IPS-NIHi7 (cell line): ENCODE results near the gene ADAMTS17.
A peak's percentile ranks its signal among the peaks of the same experiment; 100 is the strongest.

Experiments used
- DNase-seq: peaks from one replicate; pipeline ENCODE4 v3.0.0; 2012; ENCODE audit warnings: mixed read lengths; ENCODE audit errors: extremely low spot score

The ADAMTS17 gene

DNA sequence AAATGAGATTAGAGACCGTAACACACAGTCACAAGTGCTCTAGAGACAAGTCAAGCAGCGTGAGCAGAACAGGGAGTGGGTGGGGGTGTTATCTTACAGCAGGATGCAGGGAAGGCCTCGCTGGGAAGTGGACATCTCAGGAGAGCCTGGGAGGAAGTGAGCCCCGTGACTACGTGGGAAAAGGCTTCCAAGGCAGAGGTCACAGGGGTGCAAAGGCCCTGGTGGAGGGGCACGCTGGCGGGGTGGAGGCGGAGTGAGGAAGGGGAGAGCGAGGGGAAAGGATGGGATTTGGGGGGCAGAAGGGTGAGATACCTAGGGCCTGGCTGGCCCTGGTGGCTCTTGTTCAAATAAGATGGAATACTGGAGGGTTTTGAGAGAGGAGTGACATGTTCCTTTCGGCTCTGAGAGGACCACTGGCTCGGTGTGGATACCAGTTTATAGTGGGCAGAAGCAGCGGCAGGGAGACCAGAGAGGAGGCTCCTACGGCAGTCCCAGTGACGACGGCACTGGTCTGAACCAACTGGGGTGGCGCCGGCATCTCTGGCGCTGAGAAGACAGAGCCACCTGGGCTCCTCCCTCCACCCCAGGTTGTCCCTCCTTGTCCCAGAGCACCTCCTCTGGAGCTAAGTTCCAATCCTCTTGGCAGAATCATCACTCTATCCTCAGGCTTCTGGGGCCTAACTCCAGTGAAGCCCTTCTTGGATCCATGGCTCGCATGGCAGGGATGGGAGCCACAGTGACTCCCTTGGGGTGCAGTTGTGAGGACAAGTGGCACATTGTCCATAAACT, 342.3 kb downstream of the ADAMTS17 start:
- DNase-seq, result no peak

DNA sequence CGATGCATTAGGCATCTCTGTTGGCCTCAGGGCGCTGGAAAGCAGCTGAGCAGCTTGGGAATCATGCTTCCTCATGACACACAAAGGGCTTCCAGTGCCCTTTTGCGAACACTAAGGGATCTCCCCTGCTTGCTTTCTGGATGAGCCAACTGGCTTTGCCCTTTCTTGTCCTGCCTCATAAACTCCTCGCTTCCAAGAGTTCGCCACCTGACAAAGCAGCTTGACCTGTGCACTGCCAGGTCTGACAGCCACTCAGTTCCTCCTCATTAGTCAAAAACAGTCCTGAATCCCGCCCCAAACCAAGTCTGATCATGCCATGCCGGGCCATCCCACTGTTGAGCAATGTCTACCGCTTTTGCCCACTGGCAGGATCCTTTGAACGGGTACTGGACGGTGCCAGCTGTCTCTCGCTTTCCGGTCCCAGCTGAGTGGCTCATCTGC, 343.1 kb downstream of the ADAMTS17 start:
- no peak for DNase-seq

DNA sequence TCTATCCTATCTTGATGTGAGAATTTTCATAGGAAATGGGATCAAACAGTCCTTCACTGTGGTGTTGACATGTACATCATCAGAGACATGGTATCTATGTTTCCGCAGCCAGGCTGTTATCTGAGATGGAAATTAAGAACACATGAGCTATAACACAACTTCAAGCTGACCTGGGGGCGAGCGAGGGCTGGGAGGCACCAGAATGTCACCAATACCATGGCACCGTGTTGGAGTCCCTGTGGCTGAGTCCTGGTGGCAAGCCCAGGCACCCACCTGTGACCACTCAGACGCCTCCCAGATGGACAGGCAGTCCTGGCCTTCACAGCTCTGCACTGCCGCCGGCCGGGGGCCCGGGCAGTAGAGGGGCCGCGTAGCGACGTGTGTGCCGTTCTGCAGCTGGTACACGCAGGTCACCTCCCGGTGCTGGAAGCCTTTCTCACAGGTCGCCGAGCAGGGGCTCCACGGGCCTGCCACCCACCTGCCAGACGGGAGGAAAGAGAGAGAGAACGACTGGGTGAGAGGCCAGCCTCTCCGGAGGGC, 344.6 kb downstream of the ADAMTS17 start:
- no peak for DNase-seq

DNA sequence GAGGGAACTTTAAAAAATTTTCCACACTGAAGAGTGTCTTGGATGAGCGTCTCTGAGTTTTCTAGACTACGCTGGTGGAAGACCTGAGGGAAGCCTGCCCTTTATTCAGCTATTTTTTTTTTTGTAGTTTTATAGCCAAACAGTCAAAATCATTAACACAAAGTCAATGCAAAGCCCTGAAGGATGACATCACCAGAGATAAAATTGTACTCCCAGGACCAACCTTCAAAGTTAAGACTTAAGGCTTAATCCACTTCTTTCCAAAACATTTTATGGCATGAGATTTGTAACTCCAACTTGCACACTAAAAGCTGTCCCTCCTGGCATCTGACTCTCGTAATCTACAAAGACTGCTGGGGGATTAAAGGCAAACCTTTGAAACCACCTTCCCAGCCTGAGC, 345.1 kb downstream of the ADAMTS17 start:
- DNase-seq, result no peak

DNA sequence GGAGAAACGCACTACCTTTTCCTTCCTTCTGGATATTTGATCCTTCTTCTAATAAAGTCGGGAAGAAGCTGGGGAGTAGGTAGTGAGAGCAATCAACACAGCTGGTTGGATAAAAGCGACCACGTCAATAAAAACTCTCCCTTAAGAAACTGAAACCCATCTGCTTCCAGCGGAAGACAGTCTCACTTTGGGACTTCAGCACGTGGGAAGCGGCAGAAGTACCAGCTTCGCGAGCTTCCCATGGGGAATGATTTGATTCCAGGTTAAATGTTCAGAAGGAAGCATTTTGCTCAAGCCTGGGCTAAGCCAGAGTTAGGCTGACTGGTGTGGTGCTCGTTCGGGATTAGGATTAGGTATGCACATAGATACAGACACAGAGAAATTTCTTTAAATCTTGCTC, 346.2 kb downstream of the ADAMTS17 start:
- no peak for DNase-seq

DNA sequence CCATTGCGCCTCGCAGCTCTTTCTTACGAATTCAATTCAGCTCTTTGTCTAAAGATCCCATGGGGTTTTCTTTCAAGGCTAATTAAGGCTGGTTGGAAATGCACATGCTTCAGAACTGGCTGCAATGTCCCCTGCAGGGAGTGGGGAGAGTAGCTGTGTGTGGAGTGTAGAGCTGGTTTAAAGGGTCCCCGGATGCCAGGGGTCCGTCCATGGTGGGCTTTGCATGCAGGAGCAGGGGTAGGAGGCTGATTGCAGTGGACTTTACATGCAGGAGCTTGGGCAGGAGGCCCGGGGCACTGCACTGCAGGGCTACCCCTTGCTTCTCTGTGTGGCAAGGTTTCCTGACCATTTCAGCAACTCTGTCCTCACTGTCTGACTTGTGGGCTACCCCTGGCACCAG, 346.9 kb downstream of the ADAMTS17 start:
- no peak for DNase-seq

DNA sequence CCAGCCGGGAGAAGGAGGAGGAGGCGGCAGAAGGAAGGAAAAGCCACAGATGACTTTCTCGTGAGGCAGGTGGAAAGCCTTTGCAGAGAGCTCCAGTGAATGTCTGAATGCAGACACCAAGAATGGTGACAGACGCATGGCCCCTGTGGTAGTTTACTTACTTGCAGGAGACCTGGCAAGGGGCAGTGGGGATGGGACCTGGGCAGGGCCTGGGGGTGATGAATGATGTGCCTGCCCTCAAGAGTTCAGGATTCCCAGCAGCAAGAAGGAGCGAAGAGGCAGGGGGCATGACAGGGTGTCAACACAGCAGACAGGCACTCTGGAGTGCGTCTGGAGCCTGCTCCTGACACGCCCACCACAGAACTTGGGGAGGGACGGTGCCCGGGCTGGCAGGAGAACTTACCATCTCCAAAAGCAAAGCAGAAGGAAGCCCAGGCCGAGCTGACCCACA, 348.1 kb downstream of the ADAMTS17 start:
- no peak for DNase-seq

DNA sequence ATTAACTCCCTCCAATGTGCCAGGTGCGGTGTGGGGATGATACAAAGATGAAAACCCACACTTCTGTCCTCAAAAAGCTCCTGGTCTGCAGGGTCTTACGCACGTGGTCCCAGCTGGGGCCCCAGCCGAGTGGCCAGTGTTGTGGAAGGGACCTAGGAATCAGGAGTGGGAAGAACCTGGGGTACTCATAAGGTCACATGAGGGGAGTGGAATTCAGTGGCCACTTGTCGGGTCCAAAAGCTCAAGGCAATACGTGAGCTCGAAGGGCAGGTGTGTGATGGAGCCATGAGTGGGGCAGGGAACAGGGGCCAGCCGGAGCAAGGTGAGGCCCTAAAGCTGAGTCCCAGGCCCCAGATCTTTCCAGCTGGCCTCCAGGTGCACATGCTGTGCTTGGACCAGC, 348.5 kb downstream of the ADAMTS17 start:
- no peak for DNase-seq

DNA sequence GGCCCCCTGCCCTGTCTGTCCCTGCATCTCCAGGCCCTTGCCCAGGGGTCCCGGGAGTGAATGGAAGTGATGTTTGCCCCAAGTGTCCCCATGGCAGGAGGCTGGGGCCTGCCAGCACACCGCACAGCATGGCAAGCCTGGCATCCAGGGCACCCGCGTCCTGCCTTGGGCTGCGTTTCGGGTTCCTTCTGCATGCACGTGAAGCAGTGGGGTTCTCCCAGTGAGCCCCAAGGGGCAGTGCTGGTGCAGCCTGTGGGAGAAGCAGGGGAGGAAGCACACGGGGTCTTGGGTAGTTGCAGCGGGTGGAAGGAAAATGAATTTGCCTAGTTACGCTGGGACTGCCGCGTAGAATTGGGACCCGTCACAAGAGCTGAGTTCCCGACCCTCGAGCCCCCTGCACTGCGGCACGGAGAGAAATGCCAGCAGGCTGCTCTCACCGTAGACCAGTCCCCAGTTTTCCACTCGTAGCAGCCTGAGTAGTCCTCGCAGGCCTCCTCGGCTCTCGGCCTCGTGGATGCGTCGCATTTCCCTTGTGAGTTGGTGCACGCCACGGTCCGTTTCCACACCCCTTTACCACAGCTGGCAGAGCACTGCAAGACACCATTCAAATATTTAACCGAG, 349.1 kb downstream of the ADAMTS17 start:
- no peak for DNase-seq

DNA sequence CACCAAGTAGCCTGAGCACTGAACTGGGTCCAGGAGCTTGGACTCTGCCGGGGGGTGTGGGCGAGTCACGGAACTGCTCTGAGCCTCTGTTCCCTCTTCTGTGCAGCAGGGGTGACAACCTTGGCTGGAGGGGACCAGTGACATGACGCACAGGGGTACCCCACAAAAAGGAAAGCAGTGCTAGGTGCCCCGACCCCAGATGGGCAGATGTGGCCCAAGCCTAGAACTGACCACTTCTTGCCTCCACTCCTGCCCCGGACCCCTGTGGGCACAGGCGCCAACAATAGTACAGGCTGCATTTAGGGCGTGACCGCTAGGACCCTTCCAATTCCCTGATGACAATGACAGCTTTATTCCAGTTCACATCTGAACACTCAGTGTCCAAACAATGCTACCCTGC, 352.7 kb downstream of the ADAMTS17 start:
- no peak for DNase-seq

DNA sequence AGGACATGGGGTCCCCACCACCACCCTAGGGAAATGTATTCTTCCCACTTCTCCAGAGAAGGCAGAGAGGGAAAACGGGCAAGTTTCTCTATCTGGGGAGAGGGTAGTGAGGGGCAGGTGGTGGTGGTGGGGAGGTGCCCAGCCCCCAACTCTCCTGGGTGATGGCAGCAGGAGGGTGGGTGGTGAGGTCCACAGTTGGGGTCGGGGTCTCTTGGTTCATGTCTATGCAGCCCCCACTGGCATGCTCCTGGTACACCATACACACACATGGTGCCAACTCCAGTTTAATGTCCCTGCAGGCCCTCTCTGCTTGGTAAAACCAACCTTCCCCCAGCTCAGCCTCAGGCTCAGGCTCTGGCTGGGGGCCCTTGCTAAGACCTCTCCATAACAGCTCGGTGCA, 354.1 kb downstream of the ADAMTS17 start:
- no peak for DNase-seq

DNA sequence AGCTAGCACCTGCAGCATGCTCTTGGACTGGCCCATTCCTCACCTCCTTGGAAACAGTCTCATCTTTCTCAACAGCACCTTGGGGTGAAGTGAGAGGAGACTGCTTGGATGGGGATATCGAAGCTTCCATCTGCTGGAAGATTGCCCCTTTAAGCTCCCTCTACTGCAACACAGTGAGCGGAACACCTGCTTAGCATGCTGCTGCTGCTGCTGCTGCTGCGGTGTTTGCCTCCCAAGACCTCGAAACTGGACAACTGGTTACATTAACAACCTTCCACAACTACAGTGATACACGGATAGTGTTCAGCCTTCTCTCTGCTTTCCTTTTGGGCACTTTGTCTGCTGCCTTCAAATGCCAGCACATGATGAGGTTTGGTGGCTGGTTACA, 354.7 kb downstream of the ADAMTS17 start:
- DNase-seq, result no peak

DNA sequence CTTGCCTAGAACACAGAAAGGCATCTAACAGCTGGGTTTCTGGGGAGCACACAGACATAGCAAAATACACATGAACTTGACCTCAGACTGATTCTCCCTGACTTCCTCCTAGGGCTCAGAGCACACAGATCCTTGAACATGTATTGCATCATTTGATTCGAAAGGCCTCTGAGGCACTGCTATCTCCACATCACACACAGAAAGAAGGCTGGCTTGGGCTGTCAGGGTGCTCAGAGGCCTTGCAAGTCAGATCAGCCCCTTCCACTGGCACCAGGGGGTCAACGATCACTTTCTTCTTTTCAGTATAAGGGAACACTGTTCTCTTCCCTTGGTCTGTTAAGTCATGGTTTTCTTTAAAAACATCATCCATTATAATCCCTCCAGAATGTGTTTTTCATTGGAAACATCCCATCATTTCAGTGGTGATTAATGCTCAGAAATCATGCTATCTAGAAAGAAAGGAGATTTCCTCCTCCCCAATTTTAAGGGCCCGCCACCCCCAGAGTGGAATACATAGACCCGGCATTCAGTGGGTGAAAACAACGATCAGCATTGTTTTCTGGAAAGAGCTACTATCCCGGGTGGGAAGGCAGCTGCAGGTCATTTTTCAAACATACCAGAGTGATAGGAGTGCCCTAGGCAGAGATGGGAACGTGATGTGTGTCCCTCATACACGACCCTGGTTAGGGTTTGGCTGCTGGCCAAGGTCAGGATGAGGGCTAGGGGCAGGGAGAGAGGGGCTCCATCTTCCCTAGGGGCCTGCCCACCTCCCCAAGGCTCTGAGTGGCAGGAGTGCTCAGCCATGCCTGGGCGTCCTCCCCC, 355.3 kb downstream of the ADAMTS17 start:
- DNase-seq, result no peak

DNA sequence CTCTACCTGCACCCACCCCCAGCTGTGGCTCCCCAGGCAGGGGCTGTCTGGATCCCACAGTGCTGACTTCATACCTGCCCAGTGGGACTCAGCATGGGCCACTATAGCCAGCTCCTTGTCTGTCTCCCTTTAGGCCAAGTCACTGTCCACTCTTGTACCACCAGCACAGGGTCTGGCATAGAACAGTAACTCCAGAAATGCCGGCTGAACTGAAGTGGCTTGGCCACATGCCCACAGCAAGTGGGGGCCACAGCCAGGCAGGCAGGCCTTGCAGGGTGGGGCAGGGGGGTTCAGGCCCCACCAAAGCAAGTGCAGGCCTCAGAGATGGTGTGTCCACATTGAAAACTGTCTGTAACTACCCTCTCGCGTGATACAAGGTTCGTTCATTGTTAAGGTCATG, 355.9 kb downstream of the ADAMTS17 start:
- DNase-seq, result no peak

DNA sequence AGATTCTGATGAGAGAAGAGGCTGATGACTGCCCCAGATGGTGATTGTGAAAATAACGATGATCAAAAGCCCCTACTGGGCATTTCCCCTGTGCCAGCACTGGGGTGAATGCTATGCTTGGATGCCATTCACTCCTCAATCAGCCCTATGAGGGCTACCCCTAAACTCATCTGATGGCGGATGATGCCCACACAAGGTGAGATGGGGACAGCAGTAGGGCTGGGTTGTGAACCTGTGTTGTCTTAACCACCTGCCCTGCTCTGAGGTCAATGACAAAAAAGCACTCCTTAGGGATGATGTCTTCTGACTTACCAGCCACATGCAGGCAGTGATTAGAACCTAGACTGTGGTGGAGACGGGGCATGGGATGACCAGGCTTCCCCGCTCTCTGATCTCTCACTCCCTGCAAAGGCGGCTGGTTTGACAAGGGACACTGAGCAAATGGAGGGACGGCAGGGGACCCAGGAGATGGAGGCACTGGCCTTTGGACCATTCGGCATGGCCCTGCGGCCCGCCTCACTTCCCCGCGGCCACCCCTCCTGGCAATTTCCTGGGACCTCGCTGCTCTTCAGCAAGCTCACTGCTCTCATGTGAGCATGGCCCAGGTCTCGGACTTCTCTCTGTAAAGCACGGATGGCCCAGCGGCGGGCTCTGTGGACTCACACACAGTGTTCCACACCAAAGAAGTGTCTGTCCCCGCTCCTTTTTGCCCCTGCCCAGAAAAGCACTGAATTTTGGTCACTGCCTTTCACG, 357.1 kb downstream of the ADAMTS17 start:
- no peak for DNase-seq

DNA sequence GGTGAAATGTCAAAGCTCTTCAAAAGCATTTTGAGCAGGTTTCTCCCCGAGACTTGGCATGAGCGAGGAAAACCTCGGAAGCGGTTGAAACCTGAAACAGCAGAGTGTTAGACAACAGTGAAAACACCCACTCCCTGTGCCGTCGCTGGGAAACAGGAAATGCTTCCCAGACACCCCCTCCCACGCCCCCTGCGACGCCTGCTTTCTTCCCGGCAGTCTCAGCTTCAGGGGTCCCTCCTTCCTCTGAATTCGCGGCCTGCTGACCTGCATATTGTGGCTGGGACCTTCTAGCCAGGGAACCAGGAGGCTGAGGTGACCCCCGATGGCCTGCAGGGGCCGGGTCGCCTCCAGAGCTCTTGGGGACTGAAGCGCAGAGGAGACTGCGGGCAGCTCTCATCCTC, 357.9 kb downstream of the ADAMTS17 start:
- peak; percentile 54 for DNase-seq

DNA sequence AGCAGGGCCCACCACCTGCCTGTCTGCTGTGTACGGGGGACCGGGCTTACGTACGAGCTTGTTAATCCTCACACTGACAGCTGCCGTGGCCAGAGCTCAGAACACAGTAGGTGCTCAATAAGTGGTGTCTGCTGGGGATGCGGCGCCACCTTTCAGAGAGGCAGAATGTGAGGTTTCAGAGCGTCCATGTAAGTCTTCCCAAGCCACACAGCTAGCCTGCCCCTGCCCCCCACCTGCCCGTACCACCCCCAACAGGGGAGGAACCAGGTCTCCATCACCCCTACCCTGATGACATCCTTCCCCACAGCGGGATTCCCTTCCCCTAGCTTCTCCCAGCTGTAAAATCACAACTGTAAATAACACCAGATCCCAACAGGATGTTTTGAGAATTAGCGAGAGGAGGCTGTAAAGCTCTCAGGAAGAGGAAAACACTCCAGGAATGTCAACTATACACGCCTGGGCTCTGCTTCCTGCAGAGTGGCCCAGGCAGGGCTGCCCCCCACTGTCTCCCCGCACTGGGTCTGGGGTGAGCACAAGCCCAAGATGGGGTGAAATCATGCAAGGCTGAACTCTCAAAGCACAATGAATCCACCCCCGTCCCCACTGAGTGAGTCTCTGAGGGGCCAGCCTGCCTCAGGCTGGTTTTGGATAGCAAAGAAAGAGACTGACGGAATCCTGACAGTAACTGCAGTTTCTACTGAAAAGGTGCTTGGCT, 358.4 kb downstream of the ADAMTS17 start:
- DNase-seq, result peak; percentile 75

DNA sequence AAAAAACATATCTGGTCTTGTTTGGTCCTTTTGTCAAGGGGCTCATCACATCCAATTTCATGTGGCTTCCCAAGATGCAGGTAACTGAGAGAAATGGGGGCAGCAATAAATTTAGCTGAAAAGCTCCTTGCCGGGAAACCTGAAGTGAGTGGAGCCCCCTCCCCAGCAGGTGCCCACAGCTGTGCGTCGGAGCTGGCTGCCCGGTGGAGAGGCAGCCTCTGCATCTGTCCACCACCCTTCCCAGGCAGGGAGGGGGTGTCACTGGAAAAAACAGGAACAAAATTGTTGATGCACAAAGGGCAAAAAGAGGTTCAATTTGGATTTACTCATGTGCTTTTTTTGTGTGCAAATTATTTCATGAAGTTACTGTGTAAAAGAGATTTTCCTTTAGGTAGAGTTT, 359.1 kb downstream of the ADAMTS17 start:
- DNase-seq, result no peak

DNA sequence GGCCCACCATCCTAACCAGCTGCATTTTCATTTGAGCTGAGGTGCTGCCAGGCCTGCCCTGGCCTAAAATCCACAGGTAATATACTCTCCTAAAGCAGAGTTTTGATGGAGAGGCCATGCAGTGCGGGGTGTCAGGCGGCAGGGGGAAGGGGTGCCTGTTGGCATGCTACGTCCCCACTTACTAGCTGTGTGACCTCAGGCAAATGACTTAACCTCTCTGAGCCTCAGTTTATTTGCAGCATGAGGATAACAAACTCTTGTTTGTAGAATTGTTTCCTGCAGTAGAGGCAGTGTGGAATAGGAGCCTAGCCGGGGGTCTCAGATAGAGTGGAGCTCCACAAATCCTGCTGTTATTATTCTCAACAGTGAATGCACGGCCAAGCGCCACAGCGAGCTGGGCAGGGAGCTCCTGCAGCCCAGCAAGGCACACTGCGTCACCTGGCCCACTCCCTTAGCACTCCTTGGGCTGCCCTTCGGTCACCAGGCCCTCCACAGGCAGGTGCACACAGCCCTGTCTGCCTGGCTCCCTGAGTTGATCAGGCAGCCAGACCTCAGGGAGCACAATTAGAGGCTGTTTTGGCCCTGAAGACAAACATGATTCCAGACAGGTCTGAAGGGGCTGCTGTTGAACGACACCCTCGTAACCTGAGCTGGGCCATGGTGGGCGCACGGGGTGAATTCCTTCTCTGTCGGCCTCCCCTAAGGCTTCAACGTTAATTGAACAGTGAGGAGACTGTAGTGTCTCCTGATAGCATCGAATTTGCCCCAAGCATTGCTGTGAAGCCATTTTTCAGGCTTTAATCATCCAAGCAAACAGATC, 359.7 kb downstream of the ADAMTS17 start:
- peak; percentile 24 for DNase-seq

DNA sequence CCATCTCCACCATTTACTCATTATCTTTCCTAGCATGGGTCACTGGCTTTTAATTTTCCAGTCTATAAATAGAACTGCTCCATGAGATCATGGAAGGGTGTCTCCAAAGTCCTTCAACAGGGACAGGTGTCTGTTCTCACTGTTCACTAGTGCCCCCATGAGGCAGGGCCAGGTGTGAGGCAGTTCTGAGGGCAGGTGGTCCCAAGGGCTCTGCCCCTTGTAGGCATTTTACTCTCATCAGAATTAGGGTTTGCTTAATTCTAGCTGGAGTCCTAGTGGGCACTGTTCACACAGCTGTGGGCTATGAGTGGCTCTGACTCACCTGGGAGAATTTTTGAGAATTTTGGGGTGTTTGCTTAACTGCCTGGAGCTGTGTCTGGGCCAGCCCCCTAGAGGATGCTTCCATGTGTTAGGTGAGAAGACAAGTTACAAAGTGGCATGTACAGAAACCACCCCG, 360.6 kb downstream of the ADAMTS17 start:
- DNase-seq, result peak; percentile 37
